WTC11 (cell line): ENCODE measurements around the gene ATN1. TPM values are rescaled to one million over a fixed set of nuclear protein-coding genes. Genes with fewer than 3 reads are reported as not detected.

Source experiments
- ATAC-seq: fragments of 200-7000 bp; cut with Tn5 transposase; 2 replicates; pipeline ENCODE4 v1.10.0; 2021; ENCODE audit warnings: mild to moderate bottlenecking, moderate library complexity
- CTCF ChIA-PET: fragments of 300-600 bp; sonication (Branson Sonifier 250); formaldehyde crosslinking; loops from one replicate; lab custom pipeline; 2021; ENCODE audit warnings: antibody characterized with exemption; lab: Charles Lee
- POLR2A ChIA-PET: fragments of 350-600 bp; sonication (Branson Sonifier 250); formaldehyde crosslinking; loops from one replicate; lab custom pipeline; 2021; ENCODE audit warnings: antibody characterized with exemption; lab: Charles Lee
- DNase-seq: peaks from one replicate; pipeline ENCODE4 v3.0.0; 2021; ENCODE audit warnings: low spot score
- H3K27ac Mint-ChIP-seq: 2 replicates; pipeline ENCODE4 v1.8.0; 2021; ENCODE audit warnings: mixed read lengths
- H3K27me3 Mint-ChIP-seq: 2 replicates; pipeline ENCODE4 v1.8.0; 2021; ENCODE audit warnings: low read depth, mild to moderate bottlenecking, moderate library complexity, mixed read lengths
- H3K36me3 Mint-ChIP-seq: 2 replicates; pipeline ENCODE4 v1.8.0; 2021; ENCODE audit warnings: mixed read lengths
- H3K4me1 Mint-ChIP-seq: 2 replicates; pipeline ENCODE4 v1.8.0; 2022; ENCODE audit warnings: mixed read lengths
- H3K4me3 Mint-ChIP-seq: 2 replicates; pipeline ENCODE4 v1.8.0; 2021; ENCODE audit warnings: mild to moderate bottlenecking, moderate library complexity, mixed read lengths
- H3K9me3 Mint-ChIP-seq: 2 replicates; pipeline ENCODE4 v1.8.0; 2021; ENCODE audit warnings: mixed read lengths
- AFF4 ChIP-seq: sonication (generic); formaldehyde crosslinking; IDR thresholded peaks from 2 replicates; pipeline ENCODE4 v1.8.1; 2023; ENCODE audit warnings: mild to moderate bottlenecking, missing genetic modification reagents, borderline replicate concordance
- AR ChIP-seq: fragments of 250-450 bp; sonication (Bioruptor Pico); IDR thresholded peaks from 2 replicates; pipeline ENCODE4 v1.9.0; 2021; ENCODE audit warnings: mild to moderate bottlenecking
- CBFB ChIP-seq: sonication (generic); formaldehyde crosslinking; IDR thresholded peaks from 2 replicates; pipeline ENCODE4 v1.8.1; 2022; ENCODE audit warnings: mild to moderate bottlenecking, low read depth, missing genetic modification reagents
- ERG ChIP-seq: fragments of 250-450 bp; sonication (Bioruptor Pico); IDR thresholded peaks from 2 replicates; pipeline ENCODE4 v1.8.0; 2021; ENCODE audit warnings: mild to moderate bottlenecking
- ETV6 ChIP-seq: sonication (generic); formaldehyde crosslinking; IDR thresholded peaks from 2 replicates; pipeline ENCODE4 v1.8.1; 2022; ENCODE audit warnings: mild to moderate bottlenecking, missing genetic modification reagents
- FOXJ3 ChIP-seq: sonication (generic); formaldehyde crosslinking; IDR thresholded peaks from 2 replicates; pipeline ENCODE4 v1.9.0; 2021; ENCODE audit warnings: missing genetic modification reagents, mild to moderate bottlenecking, borderline replicate concordance
- HMGXB4 ChIP-seq: sonication (generic); formaldehyde crosslinking; IDR thresholded peaks from 2 replicates; pipeline ENCODE4 v1.8.1; 2023; ENCODE audit warnings: mild to moderate bottlenecking, moderate library complexity, missing genetic modification reagents
- IRF1 ChIP-seq: sonication (generic); formaldehyde crosslinking; IDR thresholded peaks from 2 replicates; pipeline ENCODE4 v1.8.0; 2023; ENCODE audit warnings: missing genetic modification reagents
- JUN ChIP-seq: sonication (generic); formaldehyde crosslinking; IDR thresholded peaks from 2 replicates; pipeline ENCODE4 v1.8.0; 2023; ENCODE audit warnings: mild to moderate bottlenecking, missing genetic modification reagents
- KAT7 ChIP-seq: sonication (generic); formaldehyde crosslinking; IDR thresholded peaks from 2 replicates; pipeline ENCODE4 v1.8.1; 2023; ENCODE audit warnings: missing genetic modification reagents, mild to moderate bottlenecking, borderline replicate concordance
- MXD4 ChIP-seq: fragments of 250-450 bp; sonication (Bioruptor Pico); IDR thresholded peaks from 2 replicates; pipeline ENCODE4 v1.8.0; 2021; ENCODE audit warnings: mild to moderate bottlenecking, moderate library complexity, borderline replicate concordance
- NFYB ChIP-seq: sonication (generic); formaldehyde crosslinking; conservative IDR thresholded peaks from 2 replicates; pipeline ENCODE4 v1.8.0; 2022; ENCODE audit warnings: low read depth, missing genetic modification reagents
- NR1H2 ChIP-seq: sonication (generic); formaldehyde crosslinking; IDR thresholded peaks from 2 replicates; pipeline ENCODE4 v1.9.0; 2021; ENCODE audit warnings: mild to moderate bottlenecking, moderate library complexity, missing genetic modification reagents
- PREB ChIP-seq: sonication (generic); formaldehyde crosslinking; IDR thresholded peaks from 2 replicates; pipeline ENCODE4 v1.8.1; 2022; ENCODE audit warnings: mild to moderate bottlenecking, missing genetic modification reagents, moderate library complexity, borderline replicate concordance
- ZBTB43 ChIP-seq: sonication (generic); formaldehyde crosslinking; IDR thresholded peaks from 2 replicates; pipeline ENCODE4 v1.8.1; 2023; ENCODE audit warnings: mild to moderate bottlenecking, missing genetic modification reagents
- ZNF281 ChIP-seq: sonication (generic); formaldehyde crosslinking; IDR thresholded peaks from 2 replicates; pipeline ENCODE4 v1.8.0; 2023; ENCODE audit warnings: mild to moderate bottlenecking, missing genetic modification reagents
- total RNA-seq: library from RNA; stranded (reverse); gene quantifications from 3 replicates; pipeline ENCODE4 v1.2.3, GENCODE V29; 2021

Gene ATN1
- total RNA-seq, 1 experiment from 2014 or later, result 87.1 TPM

GRCh38 chr12:6917491-6918231 lies 10.1 kb upstream of the ATN1 start:
- ChIA-PET CTCF (interaction anchor here (0.9 to 9.1 kb wide), 4 partner anchors 8 to 48 kb away, joined by 3 to 45 read pairs (median 8); partner anchors contain the start of gene SPSB2), POLR2A (no interaction called here)
- peaks cover 6% of the 10 kb centered on the region for H3K27me3 Mint-ChIP-seq
- H3K36me3 Mint-ChIP-seq, result peaks cover 48% of the 10 kb centered on the region
- H3K27ac Mint-ChIP-seq, result no peak overlapping the region
- DNase-seq (no peak), ATAC-seq (no peak)
- H3K4me1 Mint-ChIP-seq, result peaks cover 38% of the 10 kb centered on the region
- TF ChIP-seq CBFB (CRISPR knock-in tag), result no peak
- no peak for TF ChIP-seq ERG (CRISPR knock-in tag)
- no peak for TF ChIP-seq ZNF281
- TF ChIP-seq AFF4 (CRISPR knock-in tag), result no peak
- TF ChIP-seq KAT7 (CRISPR knock-in tag), result no peak
- no peak for TF ChIP-seq IRF1 (CRISPR knock-in tag)
- no peak for TF ChIP-seq NR1H2
- no peak for TF ChIP-seq HMGXB4 (CRISPR knock-in tag)
- TF ChIP-seq NFYB, result no peak
- H3K4me3 Mint-ChIP-seq, result no peak overlapping the region
- no peaks in the 10 kb centered on the region for H3K9me3 Mint-ChIP-seq

GRCh38 chr12:6919588-6919987 lies 8.2 kb upstream of the ATN1 start:
- Mint-ChIP-seq H3K36me3 (peaks cover 52% of the 10 kb centered on the region), H3K27ac (peak overlapping the region; percentile 69), H3K4me1 (peaks cover 33% of the 10 kb centered on the region), H3K4me3 (no peak overlapping the region), H3K9me3 (no peaks in the 10 kb centered on the region), H3K27me3 (no peaks in the 10 kb centered on the region)
- no peak for TF ChIP-seq ZBTB43 (CRISPR knock-in tag)
- TF ChIP-seq MXD4 (CRISPR knock-in tag), result no peak
- TF ChIP-seq PREB (CRISPR knock-in tag), result no peak
- TF ChIP-seq JUN, result no peak
- no peak for TF ChIP-seq ETV6 (CRISPR knock-in tag)
- TF ChIP-seq FOXJ3 (CRISPR knock-in tag), result no peak
- no peak for TF ChIP-seq AR (CRISPR knock-in tag)
- ChIA-PET POLR2A (interaction anchor here (0.6 to 0.7 kb wide), 3 partner anchors 25 to 89 kb away, joined by 3 to 8 read pairs (median 5); no protein-coding TSS in a partner anchor), CTCF (interaction anchor here (1.2 kb wide), 1 partner anchor 18 kb away, joined by 3 read pairs; no protein-coding TSS in a partner anchor)
- DNase-seq, result no peak
- no peak for ATAC-seq
